H1 (cell line): ENCODE measurements around the gene MBTPS1. TPM values are rescaled to one million over a fixed set of nuclear protein-coding genes. Genes with fewer than 3 reads are reported as not detected.

Experiments
- BACH1 ChIP-seq: IDR thresholded peaks from 2 replicates; pipeline ENCODE4 v1.6.1; 2012; ENCODE audit warnings: low read length, improper control_type of control experiment
- BRCA1 ChIP-seq: IDR thresholded peaks from 2 replicates; pipeline ENCODE4 v1.6.1; 2012; ENCODE audit warnings: low read depth, low read length, improper control_type of control experiment
- CHD7 ChIP-seq: fragments of 300-600 bp; sonication (generic); IDR thresholded peaks from 2 replicates; pipeline ENCODE4 v1.7.1; 2012; ENCODE audit warnings: low read length, moderate library complexity, mild to moderate bottlenecking, inconsistent platforms; ENCODE audit not compliant: insufficient replicate concordance
- GABPA ChIP-seq: IDR thresholded peaks from 2 replicates; pipeline ENCODE4 v1.6.1; 2011; ENCODE audit warnings: mild to moderate bottlenecking, low read length, moderate library complexity, borderline replicate concordance; ENCODE audit not compliant: insufficient read depth
- MAX ChIP-seq: IDR thresholded peaks from 2 replicates; pipeline ENCODE4 v1.6.1; 2012; ENCODE audit warnings: inconsistent platforms
- RAD21 ChIP-seq, 2 experiments: IDR thresholded peaks in 1 of 2; conservative IDR thresholded peaks in 1 of 2; 2 replicates each; pipeline ENCODE4 v1.6.1; 2011; ENCODE audit warnings: low read depth in 2 of 2, low read length in 2 of 2, improper control_type of control experiment in 1 of 2, inconsistent platforms in 1 of 2, mild to moderate bottlenecking in 1 of 2, moderate library complexity in 1 of 2
- SIN3A ChIP-seq, 2 experiments: IDR thresholded peaks in 1 of 2; conservative IDR thresholded peaks in 1 of 2; 2 replicates each; pipeline ENCODE4 v1.6.1; 2011 to 2012; ENCODE audit warnings: low read length in 2 of 2, improper control_type of control experiment in 1 of 2, low read depth in 1 of 2, mild to moderate bottlenecking in 1 of 2
- TAF1 ChIP-seq: IDR thresholded peaks from 2 replicates; pipeline ENCODE4 v1.6.1; 2011; ENCODE audit warnings: mild to moderate bottlenecking, low read depth, low read length
- TAF7 ChIP-seq: optimal IDR thresholded peaks from 2 replicates; pipeline ENCODE3; 2011; ENCODE audit warnings: low read depth, mild to moderate bottlenecking, inconsistent platforms, low read length, moderate library complexity, borderline replicate concordance
- USF2 ChIP-seq: IDR thresholded peaks from 2 replicates; pipeline ENCODE4 v1.6.1; 2011; ENCODE audit warnings: low read length, improper control_type of control experiment
- polyA plus RNA-seq, 7 experiments: library from polyadenylated mRNA; depleted of rRNA in 3 of 7; stranded (reverse) in 5 of 7; unstranded in 2 of 7; fragments of >200 nt in 5 of 7; fragments of 200-250 nt in 2 of 7; gene quantifications; 1 replicate in 5 of 7; 2 replicates in 1 of 7; 4 replicates in 1 of 7; pipeline versions ENCODE4 v1.2.1 to v1.2.3, GENCODE V29; 2011 to 2013; ENCODE audit warnings: missing spikeins in 2 of 7, mixed read lengths in 2 of 7
- total RNA-seq: library from RNA; stranded (reverse); fragmentation: NEBNext Ultra II Directional; extraction: Animal tissue kit (Norgen Biotek cat#: 25700); gene quantifications from 2 replicates; pipeline ENCODE4 v1.2.1, GENCODE V29; 2021

The MBTPS1 gene
- total and polyA plus RNA-seq, 2 of the 8 experiments (the other 6 are each of a cell fraction or from before 2014, with no cell fraction given): 30.6 to 53.3 TPM

DNA sequence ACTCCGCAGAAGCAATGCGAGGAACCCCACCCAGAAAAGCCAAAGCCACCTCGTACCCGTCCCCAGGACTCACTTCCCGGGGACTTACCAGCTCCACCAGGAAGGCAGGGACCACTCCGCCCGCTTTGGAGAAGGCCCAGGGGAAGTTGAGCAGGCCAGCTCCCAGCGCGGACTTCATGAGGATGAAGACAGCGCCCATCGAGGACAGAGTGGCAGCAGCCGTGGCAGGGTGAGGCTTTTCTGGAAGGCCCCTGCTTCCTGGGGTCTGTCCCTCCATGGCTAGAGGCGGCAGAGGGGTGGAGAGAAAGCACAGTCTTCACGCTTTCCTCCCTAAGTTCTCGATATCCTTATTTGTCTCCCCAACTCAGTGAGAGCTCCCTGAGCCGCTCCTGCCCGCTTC, 74.9 kb downstream of the MBTPS1 start (continued):
- TF ChIP-seq CHD7 (no peak), RAD21 (IDR thresholded peaks at IDR 0.05 in 1 of 2, conservative IDR thresholded peaks at IDR 0.05 in 1 of 2; ENCODE audit: low read depth in 2 of 2, low read length in 2 of 2) (no peak), MAX (no peak), BRCA1 (no peak), BACH1 (no peak), SIN3A (conservative IDR thresholded peaks at IDR 0.05 in 1 of 2, IDR thresholded peaks at IDR 0.05 in 1 of 2; ENCODE audit: low read depth in 1 of 2, low read length in 2 of 2) (no peak), GABPA (no peak), USF2 (no peak), TAF7 (no peak), TAF1 (no peak)
